Neuronal stem cell (in vitro differentiated cells): ENCODE measurements around the gene PAPPA2.

Experiments
- DNase-seq: peaks from one replicate; pipeline ENCODE4 v3.0.0-alpha.2; 2013; ENCODE audit warnings: low spot score
- H2AFZ ChIP-seq: one replicate; pipeline ENCODE4 v1.6.1; 2013; ENCODE audit warnings: mild to moderate bottlenecking, low read length, inconsistent platforms
- H2AK5ac ChIP-seq: 2 replicates; pipeline ENCODE4 v1.6.1; 2013; ENCODE audit warnings: low read depth, mild to moderate bottlenecking, inconsistent platforms, low read length, moderate library complexity, mixed read lengths
- H2BK120ac ChIP-seq: 2 replicates; pipeline ENCODE4 v1.6.1; 2013; ENCODE audit warnings: low read depth, mild to moderate bottlenecking, inconsistent platforms, low read length, moderate library complexity, mixed read lengths
- H2BK12ac ChIP-seq: one replicate; pipeline ENCODE4 v1.6.1; 2013; ENCODE audit warnings: low read length, inconsistent platforms
- H2BK15ac ChIP-seq: 2 replicates; pipeline ENCODE4 v1.6.1; 2013; ENCODE audit warnings: mild to moderate bottlenecking, low read length, inconsistent platforms, mixed read lengths
- H2BK5ac ChIP-seq: one replicate; pipeline ENCODE4 v1.6.1; 2013; ENCODE audit warnings: inconsistent platforms, mild to moderate bottlenecking, low read length, moderate library complexity
- H3K14ac ChIP-seq: one replicate; pipeline ENCODE4 v1.6.1; 2013; ENCODE audit warnings: low read length, inconsistent platforms
- H3K18ac ChIP-seq: 2 replicates; pipeline ENCODE4 v1.6.1; 2013; ENCODE audit warnings: low read length, inconsistent platforms
- H3K23ac ChIP-seq: 2 replicates; pipeline ENCODE4 v1.6.1; 2013; ENCODE audit warnings: low read depth, mild to moderate bottlenecking, mixed read lengths, low read length, inconsistent platforms; ENCODE audit not compliant: poor library complexity
- H3K27ac ChIP-seq: replicated peaks from 3 replicates; pipeline ENCODE4 v1.5.1; 2013; ENCODE audit warnings: low read length, inconsistent platforms
- H3K27me3 ChIP-seq, 3 experiments: 2 replicates each; pipeline ENCODE4 v1.6.1; 2013; ENCODE audit warnings: low read length in 3 of 3, mild to moderate bottlenecking in 2 of 3, inconsistent platforms in 1 of 3, low read depth in 1 of 3, mixed read lengths in 1 of 3, moderate library complexity in 1 of 3; ENCODE audit not compliant: control insufficient read depth in 3 of 3, insufficient read depth in 3 of 3
- H3K36me3 ChIP-seq, 2 donors: replicated peaks in 1 of 2; 2 replicates each; pipeline ENCODE4 v1.6.1; 2013; ENCODE audit warnings: low read length in 2 of 2; ENCODE audit not compliant: control insufficient read depth in 2 of 2, insufficient read depth in 2 of 2
- H3K4ac ChIP-seq: 2 replicates; pipeline ENCODE4 v1.6.1; 2013; ENCODE audit warnings: inconsistent platforms, mild to moderate bottlenecking, low read length, moderate library complexity
- H3K4me1 ChIP-seq, 2 donors: 1 replicate in 1 of 2; 2 replicates in 1 of 2; pipeline ENCODE4 v1.6.1; 2013; ENCODE audit warnings: low read length in 2 of 2, low read depth in 1 of 2; ENCODE audit not compliant: control insufficient read depth in 2 of 2, insufficient read depth in 1 of 2
- H3K4me2 ChIP-seq: one replicate; pipeline ENCODE4 v1.6.1; 2013; ENCODE audit warnings: mild to moderate bottlenecking, low read length, inconsistent platforms; ENCODE audit not compliant: insufficient read depth, poor library complexity, severe bottlenecking
- H3K4me3 ChIP-seq, 2 donors: 2 replicates each; pipeline ENCODE4 v1.5.1; 2013; ENCODE audit warnings: low read length in 2 of 2, mild to moderate bottlenecking in 2 of 2, inconsistent platforms in 1 of 2, moderate library complexity in 1 of 2
- H3K79me1 ChIP-seq: one replicate; pipeline ENCODE4 v1.6.1; 2013; ENCODE audit warnings: low read depth, mild to moderate bottlenecking, inconsistent platforms, low read length, moderate library complexity
- H3K9ac ChIP-seq: one replicate; pipeline ENCODE4 v1.6.1; 2013; ENCODE audit warnings: mild to moderate bottlenecking, low read depth, low read length, inconsistent platforms; ENCODE audit not compliant: poor library complexity
- H3K9me3 ChIP-seq, 2 donors: replicated peaks in 1 of 2; 2 replicates each; pipeline versions ENCODE3 to v1.6.1; 2013; ENCODE audit warnings: low read length in 2 of 2, mild to moderate bottlenecking in 2 of 2, inconsistent platforms in 1 of 2, low read depth in 1 of 2, mixed read lengths in 1 of 2, moderate library complexity in 1 of 2; ENCODE audit not compliant: control insufficient read depth in 2 of 2, insufficient read depth in 1 of 2
- H4K8ac ChIP-seq: one replicate; pipeline ENCODE4 v1.6.1; 2013; ENCODE audit warnings: low read depth, mild to moderate bottlenecking, inconsistent platforms, low read length, moderate library complexity
- H4K91ac ChIP-seq: one replicate; pipeline ENCODE4 v1.6.1; 2013; ENCODE audit warnings: low read length, low read depth, mild to moderate bottlenecking, inconsistent platforms; ENCODE audit not compliant: poor library complexity
- WGBS, 2 donors: extraction: QIAGEN DNeasy Blood & Tissue Kit; methylation state at CpG; one replicate each; pipeline ENCODE4 v1.1.7; 2013; ENCODE audit warnings: missing lambda C conversion rate in 2 of 2, mixed read lengths in 1 of 2; ENCODE audit not compliant: insufficient read length in 2 of 2, insufficient replicate concordance in 1 of 2; ENCODE audit errors: extremely low coverage in 2 of 2; 5-methylcytosine and 5-hydroxymethylcytosine counted together

PAPPA2 gene

DNA sequence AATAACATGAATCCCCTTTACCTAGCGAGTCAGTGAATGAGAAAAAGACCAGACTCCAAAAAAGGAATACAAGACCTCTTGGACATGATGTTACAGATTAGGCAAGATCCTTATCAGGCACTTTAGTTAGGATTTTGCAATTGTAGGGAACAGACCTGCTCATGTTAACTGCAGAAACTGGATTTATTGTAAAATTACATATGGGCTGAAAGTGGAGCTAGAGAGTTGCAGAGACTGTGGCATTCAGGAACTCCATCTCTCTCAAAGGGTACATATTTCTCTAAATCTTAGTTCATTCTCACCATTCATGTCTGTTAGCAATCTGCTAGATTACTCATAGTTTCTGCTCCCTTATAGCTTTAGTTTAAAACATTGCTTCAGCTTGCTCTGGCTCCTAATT, 142.2 kb downstream of the PAPPA2 start:
- Histone ChIP-seq H3K4me3 (no peak overlapping the region), H2BK120ac (no peak overlapping the region), H3K9me3 (no peaks in the 10 kb centered on the region), H2BK5ac (no peak overlapping the region), H3K4ac (no peak overlapping the region), H3K4me1 (no peaks in the 10 kb centered on the region), H3K18ac (no peak overlapping the region), H3K23ac (no peak overlapping the region), H2BK15ac (no peak overlapping the region), H3K27ac (no peak overlapping the region), H3K4me2 (no peak overlapping the region), H4K91ac (no peak overlapping the region), H2BK12ac (no peak overlapping the region), H4K8ac (no peak overlapping the region), H2AK5ac (no peak overlapping the region), H3K9ac (no peak overlapping the region), H2AFZ (no peak overlapping the region), H3K79me1 (no peaks in the 10 kb centered on the region), H3K27me3 (no peaks in the 10 kb centered on the region), H3K14ac (no peak overlapping the region), H3K36me3 (no peaks in the 10 kb centered on the region)
- no CpG with 5 or more reads among the region's 1 CpG for WGBS, 2 donors
- DNase-seq = no peak

DNA sequence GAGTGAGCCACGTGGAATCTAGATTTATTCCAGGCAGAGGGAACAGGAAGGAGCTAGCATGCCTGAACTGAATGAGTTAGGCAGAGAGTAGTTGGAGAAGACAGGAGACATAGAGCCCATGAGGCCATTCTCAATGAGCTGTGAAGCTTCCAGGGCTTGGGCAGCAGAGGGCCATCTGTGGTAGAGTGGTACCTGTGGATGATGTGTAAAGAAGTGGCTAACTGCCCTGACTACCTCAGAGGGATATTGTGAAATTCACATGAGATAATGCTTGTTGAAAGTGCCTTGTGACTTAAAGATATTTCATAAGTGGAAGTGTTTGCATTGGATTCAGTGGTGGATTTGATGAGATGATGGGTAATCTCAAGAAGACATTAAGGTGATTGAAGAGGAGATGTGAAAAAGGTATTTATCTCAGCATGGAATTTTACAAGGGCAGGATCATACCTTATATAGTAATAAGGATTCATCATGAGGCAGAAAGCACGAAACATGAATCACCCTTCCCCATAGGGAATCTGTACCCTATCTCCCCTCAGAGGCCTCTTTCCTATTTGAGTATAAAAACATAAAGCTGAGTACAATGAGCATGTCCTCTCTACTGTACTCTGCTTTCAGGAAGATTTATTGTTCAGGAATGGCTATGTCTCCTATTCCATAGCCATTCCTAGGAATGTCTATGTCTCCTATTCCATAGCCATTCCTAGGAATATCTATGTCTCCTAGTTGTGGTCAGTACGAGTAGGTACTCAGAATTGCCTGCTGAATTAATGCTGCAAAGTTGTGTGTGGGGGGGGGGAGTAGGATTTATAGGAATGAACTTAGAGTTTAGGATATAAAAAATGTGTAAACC, 146.8 kb downstream of the PAPPA2 start:
- no peak overlapping the region for H2AFZ ChIP-seq
- no peak overlapping the region for H3K4ac ChIP-seq
- no peak overlapping the region for H3K4me2 ChIP-seq
- H3K36me3 ChIP-seq = no peaks in the 10 kb centered on the region
- H3K9ac ChIP-seq = no peak overlapping the region
- no peaks in the 10 kb centered on the region for H3K9me3 ChIP-seq
- H4K91ac ChIP-seq = no peak overlapping the region
- H3K27me3 ChIP-seq = no peaks in the 10 kb centered on the region
- no peak overlapping the region for H2BK12ac ChIP-seq
- no peak for DNase-seq
- no CpG with 5 or more reads among the region's 3 CpGs for WGBS, 2 donors
- H2BK5ac ChIP-seq = no peak overlapping the region
- no peak overlapping the region for H2BK15ac ChIP-seq
- no peak overlapping the region for H3K27ac ChIP-seq
- no peaks in the 10 kb centered on the region for H3K4me1 ChIP-seq
- H3K23ac ChIP-seq = no peak overlapping the region
- no peak overlapping the region for H2AK5ac ChIP-seq
- H3K4me3 ChIP-seq = no peak overlapping the region
- no peak overlapping the region for H3K18ac ChIP-seq
- no peak overlapping the region for H4K8ac ChIP-seq
- no peaks in the 10 kb centered on the region for H3K79me1 ChIP-seq
- no peak overlapping the region for H3K14ac ChIP-seq
- no peak overlapping the region for H2BK120ac ChIP-seq

DNA sequence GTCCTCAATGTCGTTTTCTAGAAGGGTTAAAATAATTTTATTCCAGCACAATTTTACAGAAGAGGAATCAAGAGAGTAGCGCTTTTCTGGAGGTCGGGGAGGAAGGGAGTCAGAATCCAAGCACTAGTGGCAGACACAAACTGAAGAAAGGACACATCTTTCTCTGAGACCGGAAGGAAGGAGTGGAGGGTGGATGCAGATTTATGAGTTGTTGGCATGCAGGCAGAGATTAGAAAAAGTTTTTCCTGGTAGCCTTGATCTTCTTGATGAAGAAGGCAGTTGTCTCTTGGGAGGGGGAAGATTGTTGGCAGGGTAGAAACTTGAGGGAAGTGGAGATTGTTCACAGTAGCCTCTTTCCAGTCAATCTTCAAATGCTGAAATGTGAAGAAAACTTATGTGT, 149.8 kb downstream of the PAPPA2 start:
- no peaks in the 10 kb centered on the region for H3K79me1 ChIP-seq
- H3K4me3 ChIP-seq = no peak overlapping the region
- H3K27ac ChIP-seq = no peak overlapping the region
- H2AFZ ChIP-seq = no peak overlapping the region
- H3K4me1 ChIP-seq = no peaks in the 10 kb centered on the region
- H2AK5ac ChIP-seq = no peak overlapping the region
- H4K8ac ChIP-seq = no peak overlapping the region
- H3K36me3 ChIP-seq = no peaks in the 10 kb centered on the region
- H3K14ac ChIP-seq = no peak overlapping the region
- H3K4me2 ChIP-seq = no peak overlapping the region
- H4K91ac ChIP-seq = no peak overlapping the region
- no peak overlapping the region for H3K4ac ChIP-seq
- H3K27me3 ChIP-seq = no peaks in the 10 kb centered on the region
- H3K9ac ChIP-seq = no peak overlapping the region
- no peak overlapping the region for H2BK5ac ChIP-seq
- WGBS, 2 donors = no CpG with 5 or more reads among the region's 4 CpGs
- H2BK12ac ChIP-seq = no peak overlapping the region
- no peak overlapping the region for H2BK120ac ChIP-seq
- no peak for DNase-seq
- no peak overlapping the region for H2BK15ac ChIP-seq
- no peak overlapping the region for H3K18ac ChIP-seq
- H3K23ac ChIP-seq = no peak overlapping the region
- no peaks in the 10 kb centered on the region for H3K9me3 ChIP-seq

DNA sequence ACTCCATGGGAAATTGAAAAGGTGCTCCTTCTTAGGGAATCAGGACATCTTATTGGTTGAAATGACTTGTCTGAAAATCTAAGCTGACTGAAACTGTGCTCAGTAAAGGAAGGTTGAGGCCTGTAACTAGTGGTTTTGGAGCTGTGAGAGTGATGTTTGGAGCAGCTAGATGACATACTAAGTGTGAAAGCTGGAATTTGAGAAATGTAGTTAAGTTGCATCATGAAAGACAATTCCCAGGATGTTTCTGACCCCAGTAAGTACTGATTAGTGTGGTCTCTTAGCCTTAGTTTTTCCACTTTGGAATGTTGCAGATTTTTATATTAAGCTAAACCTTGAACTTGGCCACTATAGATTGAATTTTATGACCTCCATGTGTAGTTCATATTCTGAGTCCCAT, 154.9 kb downstream of the PAPPA2 start:
- no peak overlapping the region for H3K4me3 ChIP-seq

More for the DNA sequence above, 154.9 kb downstream of the PAPPA2 start:
- no peak overlapping the region for H3K4me2 ChIP-seq
- H3K4me1 ChIP-seq = no peaks in the 10 kb centered on the region
- no peak overlapping the region for H2BK120ac ChIP-seq
- H2BK15ac ChIP-seq = no peak overlapping the region
- no peaks in the 10 kb centered on the region for H3K79me1 ChIP-seq
- DNase-seq = no peak
- H3K36me3 ChIP-seq = no peaks in the 10 kb centered on the region
- no peak overlapping the region for H3K18ac ChIP-seq
- no peak overlapping the region for H2BK12ac ChIP-seq
- no peak overlapping the region for H2BK5ac ChIP-seq
- no peak overlapping the region for H3K9ac ChIP-seq
- no peak overlapping the region for H3K27ac ChIP-seq
- no peak overlapping the region for H2AK5ac ChIP-seq
- H3K9me3 ChIP-seq = no peaks in the 10 kb centered on the region
- H3K23ac ChIP-seq = no peak overlapping the region
- H4K91ac ChIP-seq = no peak overlapping the region
- H2AFZ ChIP-seq = no peak overlapping the region
- no peak overlapping the region for H4K8ac ChIP-seq
- H3K4ac ChIP-seq = no peak overlapping the region
- no peak overlapping the region for H3K14ac ChIP-seq
- H3K27me3 ChIP-seq = no peaks in the 10 kb centered on the region
